22Rv1 (cell line): ENCODE data around the gene SMYD3.

Experiments
- H3K27ac ChIP-seq: fragments of 450-650 bp; 2 replicates; pipeline ENCODE4 v1.5.1; 2017
- CTCF ChIP-seq: fragments of 450-650 bp; IDR thresholded peaks from 2 replicates; pipeline ENCODE4 v1.5.1; 2017; ENCODE audit warnings: mild to moderate bottlenecking
- ZFX ChIP-seq: fragments of 450-650 bp; IDR thresholded peaks from 2 replicates; pipeline ENCODE4 v1.6.1; 2017; ENCODE audit warnings: antibody characterized with exemption, borderline replicate concordance

SMYD3 gene

GRCh38 chr1:246179401-246179800 is 327.7 kb downstream of the SMYD3 start:
- no peak overlapping the region for H3K27ac ChIP-seq
- TF ChIP-seq ZFX (no peak), CTCF (no peak)

GRCh38 chr1:246178717-246179311 is 328.3 kb downstream of the SMYD3 start:
- TF ChIP-seq CTCF (no peak), ZFX (no peak)
- H3K27ac ChIP-seq: no peak overlapping the region

DNA sequence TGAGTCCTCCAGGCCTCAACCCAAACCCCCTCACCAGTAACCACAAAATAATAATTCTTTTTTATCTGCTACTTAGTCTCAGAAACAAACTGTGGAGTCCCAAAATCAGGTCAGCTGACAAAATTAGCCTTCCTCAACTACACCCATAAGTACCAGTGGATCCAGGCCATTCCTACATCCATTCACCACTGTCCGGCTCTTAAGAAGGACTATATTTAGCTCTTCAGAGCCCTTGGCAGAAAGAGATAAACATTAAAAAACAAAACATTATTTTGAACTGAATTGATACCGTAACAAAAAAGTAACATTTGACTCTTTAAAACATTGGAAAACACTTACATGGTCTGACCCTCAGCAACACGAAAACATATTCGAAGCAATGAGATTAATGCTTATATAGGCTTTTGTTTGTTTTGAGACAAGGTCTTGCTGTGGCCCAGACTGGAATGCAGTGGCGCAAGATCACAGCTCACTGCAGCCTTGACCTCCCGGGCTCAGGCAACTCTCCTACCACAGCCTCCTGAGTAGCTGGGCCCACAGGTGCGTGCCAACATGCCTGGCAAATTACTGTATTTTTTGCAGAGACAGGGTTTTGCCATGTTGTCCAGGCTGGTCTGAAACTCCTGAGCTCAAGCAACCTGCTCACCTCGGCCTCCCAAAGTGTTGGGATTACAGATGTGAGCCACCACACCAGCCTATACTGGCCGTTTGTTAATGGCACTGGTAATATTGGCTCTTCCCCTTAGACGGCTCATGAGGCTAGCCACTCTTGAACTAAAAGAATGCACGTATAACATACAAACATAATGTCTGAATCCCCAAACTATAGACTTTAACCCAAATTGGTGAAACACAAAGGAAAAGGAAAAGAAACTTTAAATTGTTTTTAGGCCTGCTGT is 330.7 kb downstream of the SMYD3 start:
- no peak overlapping the region for H3K27ac ChIP-seq
- TF ChIP-seq CTCF (no peak), ZFX (no peak)

- H3K27ac ChIP-seq: no peak overlapping the region
- no peak for TF ChIP-seq CTCF
- TF ChIP-seq ZFX: no peak
Observed at GRCh38 chr1:246170574-246171261, 336.4 kb downstream of the SMYD3 start.

GRCh38 chr1:246169486-246169885 is 337.6 kb downstream of the SMYD3 start:
- TF ChIP-seq ZFX (no peak), CTCF (no peak)

GRCh38 chr1:246169019-246169418 is 338.1 kb downstream of the SMYD3 start:
- H3K27ac ChIP-seq: no peak overlapping the region
- no peak for TF ChIP-seq CTCF
- no peak for TF ChIP-seq ZFX

More at GRCh38 chr1:246169486-246169885, 337.6 kb downstream of the SMYD3 start:
- no peak overlapping the region for H3K27ac ChIP-seq
